SJCRH30 (cell line): ENCODE measurements around the gene ZNF808. TPM values are rescaled to one million over a fixed set of nuclear protein-coding genes. Genes with fewer than 3 reads are reported as not detected.
"Not testable (repeated sequence)": the region's sequence is repeated elsewhere in the genome, so short reads cannot be mapped to it uniquely, and the experiment has no call there.

Source experiments
- DNase-seq, 2 experiments: peaks; one replicate each; pipeline ENCODE4 v3.0.0-alpha.2; 2015 to 2020
- H3K27ac ChIP-seq: fragments of 250-450 bp; sonication (Bioruptor Pico); 2 replicates; pipeline ENCODE4 v1.5.1; 2020; ENCODE audit warnings: mild to moderate bottlenecking, moderate library complexity
- H3K27me3 ChIP-seq: fragments of 250-450 bp; sonication (Bioruptor Pico); 2 replicates; pipeline ENCODE4 v1.5.1; 2020; ENCODE audit warnings: mild to moderate bottlenecking, moderate library complexity
- H3K36me3 ChIP-seq: fragments of 250-450 bp; sonication (Bioruptor Pico); 2 replicates; pipeline ENCODE4 v1.5.1; 2020; ENCODE audit warnings: mild to moderate bottlenecking, moderate library complexity
- H3K4me1 ChIP-seq: fragments of 250-450 bp; sonication (Bioruptor Pico); 2 replicates; pipeline ENCODE4 v1.5.1; 2020; ENCODE audit warnings: mild to moderate bottlenecking, moderate library complexity
- H3K4me3 ChIP-seq: fragments of 250-450 bp; sonication (Bioruptor Pico); 2 replicates; pipeline ENCODE4 v1.5.1; 2020; ENCODE audit warnings: mild to moderate bottlenecking, moderate library complexity
- H3K9me3 ChIP-seq: fragments of 250-450 bp; sonication (Bioruptor Pico); replicated peaks from 2 replicates; pipeline ENCODE4 v1.5.1; 2020; ENCODE audit warnings: mild to moderate bottlenecking, moderate library complexity
- total RNA-seq: library from RNA; depleted of rRNA; stranded (reverse); fragments of >200 nt; shearing (Covaris generic); gene quantifications from 2 replicates; pipeline ENCODE4 v1.2.3, GENCODE V29; 2014

ZNF808 gene
- total RNA-seq, 1 experiment from 2014 or later, result 16.2 TPM

DNA sequence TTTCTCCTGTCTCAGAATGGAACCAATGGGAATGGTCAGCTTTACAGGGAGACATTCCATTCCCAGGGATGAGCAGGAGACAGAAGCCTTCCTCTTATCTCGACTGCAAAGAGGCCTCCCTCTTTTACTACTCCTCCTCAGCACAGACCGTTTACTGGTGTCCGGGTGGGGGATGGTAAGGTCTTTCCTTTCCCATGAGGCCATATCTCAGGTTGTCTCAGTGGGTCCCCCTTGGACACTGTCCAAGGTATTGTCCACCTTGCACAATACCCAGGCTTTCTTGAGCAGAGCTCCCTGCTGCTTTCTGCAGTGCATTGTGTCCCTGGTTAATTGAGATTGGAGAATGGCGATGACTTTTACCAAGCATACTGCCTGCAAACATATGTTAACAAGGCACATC is 7.5 kb upstream of the ZNF808 start:
- H3K9me3 ChIP-seq, result no peaks in the 10 kb centered on the region
- H3K4me3 ChIP-seq, result no peak overlapping the region
- H3K36me3 ChIP-seq, result no peaks in the 10 kb centered on the region
- no peak overlapping the region for H3K27ac ChIP-seq
- no peaks in the 10 kb centered on the region for H3K27me3 ChIP-seq
- H3K4me1 ChIP-seq, result no peaks in the 10 kb centered on the region
- no peak for DNase-seq

DNA sequence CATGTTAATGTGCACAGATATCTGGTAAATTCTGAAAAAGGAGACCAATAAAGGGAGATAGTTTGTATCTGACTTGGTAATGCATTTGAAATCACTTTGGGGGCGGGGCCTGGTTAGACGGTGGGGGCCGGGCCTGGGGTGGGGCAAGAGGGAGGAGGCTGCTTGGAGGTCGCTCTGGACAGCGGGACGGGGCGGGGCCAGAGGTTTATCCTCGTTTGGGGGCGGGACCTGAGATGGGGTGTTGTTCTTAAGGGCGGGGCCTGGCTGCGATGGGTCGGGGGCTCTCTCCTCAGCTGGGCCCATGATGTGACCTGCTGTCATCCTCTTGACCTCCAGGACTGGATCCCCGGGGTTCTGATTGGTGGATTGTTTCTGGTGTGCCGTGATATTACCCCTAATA is 4.9 kb upstream of the ZNF808 start:
- H3K4me3 ChIP-seq, result no peak overlapping the region
- no peaks in the 10 kb centered on the region for H3K36me3 ChIP-seq
- no peak overlapping the region for H3K27ac ChIP-seq
- 0 out of 2 replicates have a peak, but pooled peaks cover 4% of the 10 kb centered on the region for H3K9me3 ChIP-seq
- H3K4me1 ChIP-seq, result no peaks in the 10 kb centered on the region; the same call in 1 of the 2 replicates
- DNase-seq, result no peak
- H3K27me3 ChIP-seq, result no peaks in the 10 kb centered on the region

DNA sequence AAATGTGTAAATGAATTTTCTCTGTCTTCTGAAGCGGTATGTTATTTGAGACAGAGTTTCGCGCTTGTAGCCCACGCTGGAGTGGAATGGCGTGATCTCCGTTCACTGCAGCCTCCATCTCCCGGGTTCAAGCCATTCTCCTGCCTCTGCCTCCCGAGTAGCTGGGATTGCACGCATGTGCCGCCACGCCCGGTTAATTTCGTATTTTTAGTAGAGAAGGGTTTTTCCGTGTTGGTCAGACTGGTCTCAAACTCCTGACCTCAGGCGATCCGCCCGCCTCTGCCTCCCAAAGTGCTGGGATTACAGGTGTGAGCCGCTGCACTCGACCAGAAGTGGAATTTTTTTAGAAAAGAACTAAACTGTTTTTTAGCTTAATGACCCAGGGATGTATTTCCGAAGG is 3.4 kb upstream of the ZNF808 start:
- Histone ChIP-seq H3K9me3 (0 out of 2 replicates have a peak, but pooled peaks cover 4% of the 10 kb centered on the region), H3K4me3 (no peak overlapping the region), H3K4me1 (no peaks in the 10 kb centered on the region; the same call in 1 of the 2 replicates), H3K27me3 (no peaks in the 10 kb centered on the region), H3K36me3 (no peaks in the 10 kb centered on the region), H3K27ac (no peak overlapping the region)
- no peak for DNase-seq

DNA sequence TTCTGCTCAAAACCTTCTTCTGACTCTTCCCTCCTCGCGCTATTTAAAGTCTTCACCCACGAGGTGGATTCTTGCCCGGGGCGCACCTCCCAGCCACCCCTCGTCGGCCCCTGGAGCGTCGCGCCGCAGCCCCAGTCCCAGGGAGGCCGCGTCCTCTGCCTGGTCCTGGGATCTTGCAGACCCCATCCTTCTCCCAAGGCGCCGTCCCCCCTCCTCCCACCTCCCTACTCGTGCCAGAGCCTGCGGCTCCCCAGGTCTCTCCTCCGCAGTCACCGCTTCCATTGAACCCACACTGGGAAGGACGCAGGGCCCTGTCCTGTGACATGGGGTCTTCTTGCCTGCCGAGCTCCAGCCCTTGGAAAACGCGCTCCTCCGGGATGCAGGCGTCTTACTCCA is 486 bp downstream of the ZNF808 start:
- Histone ChIP-seq H3K9me3 (0 out of 2 replicates have a peak, but pooled peaks cover 4% of the 10 kb centered on the region), H3K4me1 (no peaks in the 10 kb centered on the region; the same call in 1 of the 2 replicates), H3K27ac (peak overlapping the region; percentile 73), H3K36me3 (no peaks in the 10 kb centered on the region), H3K27me3 (no peaks in the 10 kb centered on the region), H3K4me3 (peak overlapping the region; percentile 96)
- peak in 1 of 2 experiments; percentile 10 for DNase-seq

DNA sequence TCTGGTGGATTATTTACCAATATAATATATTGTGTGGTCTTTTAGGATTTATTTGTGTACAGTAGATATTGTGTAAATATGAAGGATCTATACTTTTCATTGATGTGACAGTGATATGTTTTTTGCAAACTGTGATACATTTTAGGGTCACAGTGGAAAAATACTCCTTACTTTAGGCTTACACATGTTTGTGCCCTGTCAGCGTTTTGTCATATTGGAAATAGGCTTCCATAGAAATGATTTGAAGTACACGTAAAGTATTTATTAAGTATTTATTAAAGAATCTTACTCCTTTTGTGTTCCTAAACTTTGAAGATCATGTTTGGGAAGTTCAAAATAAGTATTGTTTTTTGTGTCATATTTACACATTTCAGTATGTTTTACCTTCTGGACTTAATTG is 5.0 kb downstream of the ZNF808 start:
- H3K36me3 ChIP-seq, result 0 out of 2 replicates have a peak, but pooled peaks cover 2% of the 10 kb centered on the region
- no peaks in the 10 kb centered on the region for H3K9me3 ChIP-seq
- DNase-seq, result no peak
- no peaks in the 10 kb centered on the region for H3K27me3 ChIP-seq
- H3K4me3 ChIP-seq, result no peak overlapping the region
- no peaks in the 10 kb centered on the region for H3K4me1 ChIP-seq
- no peak overlapping the region for H3K27ac ChIP-seq

DNA sequence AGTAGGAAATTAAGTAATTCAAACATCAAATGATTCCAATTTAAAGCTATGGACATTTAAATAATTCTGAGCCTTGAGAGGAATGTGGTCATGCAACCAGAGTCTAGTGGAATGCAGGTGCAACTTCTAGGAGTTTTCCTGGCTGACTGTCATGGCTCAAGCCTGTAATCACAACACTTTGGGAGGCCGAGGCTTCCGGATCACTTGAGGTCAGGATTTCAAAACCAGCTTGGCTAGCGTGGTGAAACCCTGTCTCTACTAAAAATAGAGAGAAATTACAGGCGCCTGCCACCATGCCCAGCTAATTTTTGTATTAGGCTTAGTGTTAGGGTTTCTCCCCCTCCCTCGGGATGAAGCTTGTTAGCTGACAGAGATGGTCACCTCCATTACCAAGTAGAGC is 6.4 kb downstream of the ZNF808 start:
- no peaks in the 10 kb centered on the region for H3K27me3 ChIP-seq
- no peak for DNase-seq
- H3K9me3 ChIP-seq, result no peaks in the 10 kb centered on the region
- H3K36me3 ChIP-seq, result 0 out of 2 replicates have a peak, but pooled peaks cover 2% of the 10 kb centered on the region
- no peak overlapping the region for H3K4me3 ChIP-seq
- no peak overlapping the region for H3K27ac ChIP-seq
- no peaks in the 10 kb centered on the region for H3K4me1 ChIP-seq

DNA sequence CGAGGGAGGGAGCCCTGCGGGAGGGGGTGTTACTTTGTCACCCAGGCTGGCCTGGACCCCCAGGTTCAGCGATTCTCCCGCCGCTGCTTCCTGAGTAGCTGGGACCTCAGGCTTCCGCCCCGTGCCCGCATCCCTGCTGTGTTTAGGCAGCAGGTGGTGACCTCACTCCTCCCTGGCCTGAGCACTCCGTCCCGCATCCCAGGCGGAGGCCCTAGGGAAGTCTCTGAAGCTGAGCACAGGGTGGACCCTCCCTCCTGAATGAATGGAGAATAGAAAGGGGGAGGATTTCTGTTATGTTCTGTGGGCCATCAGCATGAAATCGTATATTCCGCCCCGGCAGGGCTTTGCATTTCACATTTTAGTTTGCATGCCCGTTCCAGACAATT is 7.9 kb downstream of the ZNF808 start:
- H3K4me3 ChIP-seq, result peak overlapping the region; percentile 51
- H3K27ac ChIP-seq, H3K9me3 ChIP-seq, H3K27me3 ChIP-seq, H3K4me1 ChIP-seq, H3K36me3 ChIP-seq: not testable (repeated sequence)
- peak in 1 of 2 experiments; percentile 16 for DNase-seq

DNA sequence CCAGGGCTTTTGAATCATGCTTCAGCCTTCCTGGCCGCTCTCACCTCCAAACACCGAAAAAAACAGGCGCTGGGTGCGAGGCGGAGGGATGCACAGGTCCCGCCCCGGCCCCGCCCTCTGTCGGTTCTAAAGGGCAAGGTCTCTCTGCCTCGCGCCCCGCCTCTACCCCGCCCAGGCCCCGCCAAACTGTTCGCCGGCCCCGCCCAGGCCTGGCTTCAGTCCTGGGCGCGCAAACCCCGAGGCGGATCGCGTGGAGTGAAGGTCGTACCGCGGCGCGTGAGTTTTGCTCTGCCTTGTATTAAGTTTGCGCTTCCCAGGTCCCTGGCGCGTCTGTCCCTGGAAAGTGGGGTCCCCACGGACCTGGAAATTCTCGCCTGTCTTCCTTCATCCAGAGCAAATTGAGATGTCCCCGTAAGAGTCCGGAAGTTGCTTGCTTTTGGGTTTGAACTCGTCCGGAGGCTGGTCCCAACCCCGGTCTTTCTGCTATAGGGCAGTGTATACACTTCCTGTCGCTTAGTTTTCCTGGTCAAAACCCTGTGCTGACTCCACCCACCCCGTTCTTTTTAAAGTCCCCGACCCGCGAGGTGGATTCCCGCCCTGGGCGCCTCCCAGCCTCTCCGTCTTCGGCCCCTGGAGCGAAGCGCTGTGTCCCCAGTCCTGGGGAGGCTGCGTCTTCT is 8.4 kb downstream of the ZNF808 start:
- Histone ChIP-seq H3K27ac (no peak overlapping the region), H3K4me1 (no peaks in the 10 kb centered on the region), H3K27me3 (no peaks in the 10 kb centered on the region), H3K36me3 (peaks cover 5% of the 10 kb centered on the region; the same call in 1 of the 2 replicates), H3K4me3 (peak overlapping the region; percentile 51), H3K9me3 (no peaks in the 10 kb centered on the region)
- DNase-seq, result peak; percentile 57 to 58

DNA sequence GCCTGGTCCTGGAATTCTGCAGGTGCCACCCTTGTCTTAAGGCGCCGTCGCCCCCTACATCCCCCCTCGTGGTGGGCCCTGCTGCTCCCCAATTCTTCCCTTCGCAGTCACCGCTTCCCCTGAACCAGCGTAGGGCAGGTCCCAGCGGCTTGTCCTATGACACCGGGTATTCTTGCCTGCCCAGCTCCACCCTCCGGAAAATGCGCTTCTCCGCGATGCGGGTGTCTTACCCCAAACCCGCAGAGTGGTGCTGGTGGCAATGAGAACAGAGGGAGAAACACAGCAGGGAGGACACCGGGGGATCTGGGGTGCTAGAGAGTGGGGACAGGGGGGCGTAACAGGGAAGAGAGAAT is 9.0 kb downstream of the ZNF808 start:
- H3K27ac ChIP-seq, result no peak overlapping the region
- no peaks in the 10 kb centered on the region for H3K9me3 ChIP-seq
- peak overlapping the region; percentile 51 for H3K4me3 ChIP-seq
- peaks cover 5% of the 10 kb centered on the region; the same call in 1 of the 2 replicates for H3K36me3 ChIP-seq
- DNase-seq, result no peak
- H3K27me3 ChIP-seq, result no peaks in the 10 kb centered on the region
- no peaks in the 10 kb centered on the region for H3K4me1 ChIP-seq

DNA sequence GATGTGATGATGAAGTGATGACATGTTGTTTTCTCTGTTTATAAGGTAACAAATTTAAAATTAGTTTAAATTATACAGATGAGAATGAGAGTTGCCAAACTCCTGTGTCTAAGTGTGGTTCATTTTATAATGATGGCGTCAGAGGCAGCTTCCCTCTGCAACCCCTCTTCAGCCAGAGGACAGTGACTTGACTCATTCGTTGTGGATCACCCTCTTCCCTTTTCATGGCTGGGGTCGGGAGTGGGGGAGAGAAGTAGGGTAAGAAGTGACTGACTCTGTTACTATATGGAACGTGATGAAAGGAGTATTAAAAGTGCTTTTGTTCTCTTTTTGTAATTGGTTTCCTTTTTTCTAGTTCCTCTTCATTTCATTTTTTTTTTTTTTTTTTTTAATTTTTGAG is 11.3 kb downstream of the ZNF808 start:
- not testable (repeated sequence) for H3K36me3 ChIP-seq, H3K9me3 ChIP-seq, H3K4me3 ChIP-seq, H3K27me3 ChIP-seq, DNase-seq, H3K4me1 ChIP-seq, H3K27ac ChIP-seq

DNA sequence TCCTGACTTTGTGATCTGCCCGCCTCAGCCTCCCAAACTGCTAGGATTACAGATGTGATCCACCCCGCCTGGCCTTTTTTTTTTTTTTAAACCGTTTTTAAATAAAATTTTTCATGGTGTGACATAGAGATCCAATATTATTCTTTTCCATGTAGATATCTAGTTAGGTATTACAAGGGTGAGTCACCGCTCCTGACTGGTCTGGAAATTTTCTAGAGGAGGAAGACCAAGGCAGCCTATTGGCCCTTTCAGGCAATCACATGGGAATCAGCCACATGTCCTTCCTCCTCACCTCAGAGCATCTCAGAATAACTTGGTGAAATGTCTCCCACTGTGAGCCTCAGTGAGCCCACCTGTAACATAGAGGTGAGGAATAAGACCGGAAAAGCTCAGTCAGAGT is 13.7 kb downstream of the ZNF808 start:
- not testable (repeated sequence) for H3K36me3 ChIP-seq, H3K4me1 ChIP-seq, H3K27ac ChIP-seq, H3K27me3 ChIP-seq, DNase-seq, H3K4me3 ChIP-seq, H3K9me3 ChIP-seq

DNA sequence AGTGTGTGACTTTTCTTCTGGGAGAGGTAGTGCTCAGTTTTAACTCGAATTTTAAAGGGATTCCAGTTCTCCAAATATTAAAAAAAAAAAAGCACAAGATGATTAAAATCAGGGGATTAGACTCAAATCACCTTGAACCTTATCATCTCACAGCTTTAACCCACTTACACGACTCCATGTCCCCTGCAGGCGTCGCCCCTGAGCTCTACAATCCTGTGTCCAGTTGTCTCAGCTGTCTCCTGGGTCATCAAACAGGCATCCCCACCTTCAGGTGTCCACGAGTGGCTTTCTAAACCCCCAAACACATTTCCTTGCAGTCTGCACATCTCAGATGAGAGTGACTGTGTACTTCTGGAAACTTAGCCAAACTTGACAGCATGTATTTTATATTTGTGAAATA is 14.1 kb downstream of the ZNF808 start:
- no peak for DNase-seq
- Histone ChIP-seq H3K27me3 (no peaks in the 10 kb centered on the region), H3K36me3 (peaks cover 9% of the 10 kb centered on the region; the same call in 1 of the 2 replicates), H3K9me3 (no peaks in the 10 kb centered on the region), H3K4me3 (no peak overlapping the region), H3K4me1 (no peaks in the 10 kb centered on the region), H3K27ac (no peak overlapping the region)

DNA sequence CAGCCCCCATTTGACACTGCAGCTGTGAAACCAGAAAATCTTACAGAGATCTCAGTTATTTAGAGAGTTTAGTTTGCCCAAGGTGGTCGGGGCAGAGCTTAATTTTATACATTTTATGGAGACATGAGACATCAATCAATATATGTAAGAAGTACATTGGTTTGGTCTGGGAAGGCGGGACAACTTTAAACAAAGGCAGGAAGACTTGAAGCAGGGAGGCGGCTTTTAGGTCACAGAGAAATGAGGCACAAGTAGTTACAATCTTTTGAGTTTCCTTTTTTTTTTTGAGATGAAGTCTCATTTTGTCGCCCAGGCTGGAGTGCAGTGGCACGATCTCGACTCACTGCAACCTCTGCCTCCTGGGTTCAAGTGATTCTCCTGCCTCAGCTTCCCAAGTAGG is 15.1 kb downstream of the ZNF808 start:
- H3K36me3 ChIP-seq, result peaks cover 11% of the 10 kb centered on the region; the same call in 1 of the 2 replicates
- not testable (repeated sequence) for H3K4me1 ChIP-seq, H3K4me3 ChIP-seq, H3K9me3 ChIP-seq, H3K27ac ChIP-seq, H3K27me3 ChIP-seq, DNase-seq

DNA sequence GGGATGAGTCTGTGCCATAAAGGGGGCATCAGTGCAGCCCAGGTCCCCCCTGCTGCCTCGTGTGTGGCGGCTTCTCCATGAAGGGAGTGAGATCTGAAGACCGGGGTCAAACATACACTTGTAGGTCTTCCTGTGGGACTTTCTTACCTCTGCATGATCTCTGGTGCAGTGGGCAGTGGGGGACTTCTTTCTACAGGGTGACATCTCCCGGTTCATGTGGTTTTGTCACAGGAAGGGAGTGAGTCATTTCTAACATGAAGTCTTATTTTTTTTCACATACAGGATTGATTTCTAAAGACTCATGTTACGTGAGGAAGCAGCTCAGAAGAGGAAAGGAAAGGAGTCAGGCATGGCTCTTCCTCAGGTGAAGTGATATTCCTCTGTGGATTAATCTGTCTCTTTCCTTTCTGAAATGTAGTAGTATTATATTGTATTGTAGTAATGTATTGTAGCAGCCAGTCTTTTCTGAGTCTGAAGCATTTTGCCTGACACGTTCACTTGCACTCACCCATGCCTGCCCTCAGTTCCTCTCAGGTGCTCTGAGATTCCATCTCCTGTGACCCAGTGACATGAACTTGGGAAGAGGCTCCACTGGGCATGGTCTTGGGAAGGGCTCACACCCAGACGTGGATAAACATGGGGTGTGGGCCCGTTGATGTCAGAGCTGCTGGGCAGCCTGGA is 15.7 kb downstream of the ZNF808 start:
- Histone ChIP-seq H3K36me3 (peaks cover 14% of the 10 kb centered on the region; the same call in 1 of the 2 replicates), H3K4me1 (no peaks in the 10 kb centered on the region), H3K4me3 (no peak overlapping the region), H3K9me3 (no peaks in the 10 kb centered on the region), H3K27me3 (no peaks in the 10 kb centered on the region), H3K27ac (no peak overlapping the region)
- no peak for DNase-seq

DNA sequence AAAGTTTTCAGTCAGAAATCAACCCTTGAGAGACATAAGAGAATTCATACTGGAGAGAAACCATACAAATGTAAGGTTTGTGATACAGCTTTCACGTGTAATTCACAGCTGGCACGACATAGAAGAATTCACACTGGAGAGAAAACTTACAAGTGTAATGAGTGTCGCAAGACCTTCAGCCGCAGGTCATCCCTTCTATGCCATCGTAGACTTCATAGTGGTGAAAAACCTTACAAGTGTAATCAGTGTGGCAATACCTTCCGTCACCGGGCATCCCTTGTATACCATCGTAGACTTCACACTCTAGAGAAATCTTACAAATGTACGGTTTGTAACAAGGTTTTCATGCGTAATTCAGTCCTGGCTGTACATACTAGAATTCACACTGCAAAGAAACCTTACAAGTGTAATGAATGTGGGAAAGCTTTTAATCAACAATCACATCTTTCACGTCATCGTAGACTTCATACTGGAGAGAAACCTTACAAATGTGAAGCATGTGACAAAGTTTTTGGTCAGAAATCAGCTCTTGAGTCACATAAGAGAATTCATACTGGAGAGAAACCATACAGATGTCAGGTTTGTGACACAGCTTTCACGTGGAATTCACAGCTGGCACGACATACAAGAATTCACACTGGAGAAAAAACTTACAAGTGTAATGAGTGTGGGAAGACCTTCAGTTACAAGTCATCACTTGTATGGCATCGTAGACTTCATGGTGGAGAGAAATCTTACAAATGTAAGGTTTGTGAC is 26.9 kb downstream of the ZNF808 start:
- no peak overlapping the region for H3K4me3 ChIP-seq
- H3K9me3 ChIP-seq, result peaks cover 34% of the 10 kb centered on the region
- H3K27me3 ChIP-seq, result no peaks in the 10 kb centered on the region
- no peak overlapping the region for H3K27ac ChIP-seq
- DNase-seq, result no peak
- H3K36me3 ChIP-seq, result peaks cover 62% of the 10 kb centered on the region
- no peaks in the 10 kb centered on the region for H3K4me1 ChIP-seq
